ENCODE results near the gene PLCB3.
A peak's percentile ranks its signal among the peaks of the same experiment; 100 is the strongest.
"Not testable (repeated sequence)": the region's sequence is repeated elsewhere in the genome, so short reads cannot be mapped to it uniquely, and the experiment has no call there.

PLCB3 gene

GRCh38 chr11:64238076-64238475, 13.3 kb upstream of the PLCB3 start:
- no peak for DNase-seq

GRCh38 chr11:64238999-64239398, 12.3 kb upstream of the PLCB3 start:
- no peak for DNase-seq

- DNase-seq = no peak
Measured at GRCh38 chr11:64239662-64240434, 11.5 kb upstream of the PLCB3 start.

GRCh38 chr11:64240435-64241240, 10.7 kb upstream of the PLCB3 start, which contains the start of gene FKBP2:
Gene FKBP2 (plus strand): TSS chr11:64241095. CDS start chr11:64242388, 1,293 bp downstream.
- DNase-seq = peak; percentile 95 to 97

GRCh38 chr11:64241241-64241490, 10.2 kb upstream of the PLCB3 start:
- no peak for DNase-seq

- DNase-seq = peak; percentile 99 to 100
Measured at GRCh38 chr11:64241491-64242374, 9.6 kb upstream of the PLCB3 start.

- DNase-seq = no peak
Measured at GRCh38 chr11:64243236-64243854, 8.0 kb upstream of the PLCB3 start.

GRCh38 chr11:64244107-64244506, 7.2 kb upstream of the PLCB3 start:
- no peak for DNase-seq

GRCh38 chr11:64244966-64245365, 6.4 kb upstream of the PLCB3 start:
- no peak for DNase-seq

GRCh38 chr11:64245401-64245796, 5.9 kb upstream of the PLCB3 start:
- peak in 1 of 2 experiments; percentile 24 for DNase-seq

- DNase-seq = peak; percentile 81 to 85
Measured at GRCh38 chr11:64245797-64246620, 5.3 kb upstream of the PLCB3 start.

GRCh38 chr11:64246621-64246870, 4.8 kb upstream of the PLCB3 start:
- not testable (repeated sequence) for DNase-seq

GRCh38 chr11:64246871-64247728, 4.2 kb upstream of the PLCB3 start, which contains the start of gene PPP1R14B:
Gene PPP1R14B (minus strand): TSS chr11:64246943. CDS start chr11:64246673, 270 bp downstream.
- peak; percentile 76 to 80 for DNase-seq

- DNase-seq = no peak
Measured at GRCh38 chr11:64247729-64248531, 3.4 kb upstream of the PLCB3 start.

- DNase-seq = no peak
Measured at GRCh38 chr11:64248578-64248977, 2.8 kb upstream of the PLCB3 start.

GRCh38 chr11:64249038-64249437, 2.3 kb upstream of the PLCB3 start:
- DNase-seq = no peak

- DNase-seq = no peak
Measured at GRCh38 chr11:64249563-64250414, 1.5 kb upstream of the PLCB3 start.

- no peak for DNase-seq
Measured at GRCh38 chr11:64250415-64251015, 815 bp upstream of the PLCB3 start.

- DNase-seq = no peak
Measured at GRCh38 chr11:64251753-64252002, 348 bp downstream of the PLCB3 start.

Data from activated CD4-positive, alpha-beta T cell treated with anti-CD3 and anti-CD28 coated beads, Interleukin-2, amount 50 U/mL, for 4 hours (primary cell).